ENCODE measurements around the gene HSF4.
"Not testable (repeated sequence)": the region's sequence is repeated elsewhere in the genome, so short reads cannot be mapped to it uniquely, and the experiment has no call there.

The HSF4 gene

GRCh38 chr16:67164599-67165061 lies at the start of gene HSF4:
HSF4 (plus strand) TSS chr16:67164745; CDS start chr16:67164812, 67 bp downstream.
- H3K27me3 ChIP-seq (ENCODE audit: low read depth): no peaks in the 10 kb centered on the region
- in situ Hi-C loops (cut with MboI; ENCODE audit: low sequenced_read_pairs): no loop called here
- H3K4me1 ChIP-seq: peaks cover 3% of the 10 kb centered on the region; the same call in 1 of the 2 replicates
- H3K36me3 ChIP-seq (replicated peaks): no peaks in the 10 kb centered on the region
- H3K4me3 ChIP-seq: no peak within 1 kb of the TSS
- DNase-seq (ENCODE audit: low spot score in 2 of 2): no peak
- no peaks in the 10 kb centered on the region for H3K9me3 ChIP-seq

- in situ Hi-C loops (cut with MboI; ENCODE audit: low sequenced_read_pairs): no loop called here
- DNase-seq (ENCODE audit: low spot score in 2 of 2): no peak
Observed at GRCh38 chr16:67114793-67115192, 49.8 kb upstream of the HSF4 start.

GRCh38 chr16:67115639-67116038 lies 48.9 kb upstream of the HSF4 start:
- H3K4me1 ChIP-seq: peaks cover 8% of the 10 kb centered on the region; the same call in 1 of the 2 replicates
- H3K36me3 ChIP-seq (replicated peaks): peaks cover 10% of the 10 kb centered on the region
- DNase-seq (ENCODE audit: low spot score in 2 of 2): no peak
- H3K4me3 ChIP-seq: no peak overlapping the region
- in situ Hi-C loops (cut with MboI; ENCODE audit: low sequenced_read_pairs): no loop called here
- no peaks in the 10 kb centered on the region for H3K27me3 ChIP-seq (ENCODE audit: low read depth)
- H3K9me3 ChIP-seq: no peaks in the 10 kb centered on the region

More at GRCh38 chr16:67114793-67115192, 49.8 kb upstream of the HSF4 start:
- no peaks in the 10 kb centered on the region for H3K9me3 ChIP-seq
- no peak overlapping the region for H3K4me3 ChIP-seq
- H3K27me3 ChIP-seq (ENCODE audit: low read depth): no peaks in the 10 kb centered on the region
- H3K4me1 ChIP-seq: peaks cover 8% of the 10 kb centered on the region; the same call in 1 of the 2 replicates
- H3K36me3 ChIP-seq (replicated peaks): peaks cover 6% of the 10 kb centered on the region

GRCh38 chr16:67116388-67117311 lies 47.9 kb upstream of the HSF4 start:
- no peak overlapping the region for H3K4me3 ChIP-seq
- in situ Hi-C loops (cut with MboI; ENCODE audit: low sequenced_read_pairs): no loop called here
- H3K36me3 ChIP-seq (replicated peaks): peaks cover 15% of the 10 kb centered on the region
- H3K4me1 ChIP-seq: no peaks in the 10 kb centered on the region
- no peaks in the 10 kb centered on the region for H3K9me3 ChIP-seq
- H3K27me3 ChIP-seq (ENCODE audit: low read depth): no peaks in the 10 kb centered on the region
- DNase-seq (ENCODE audit: low spot score in 2 of 2): no peak

- no peaks in the 10 kb centered on the region for H3K4me1 ChIP-seq
- in situ Hi-C loops (cut with MboI; ENCODE audit: low sequenced_read_pairs): no loop called here
- no peak for DNase-seq (ENCODE audit: low spot score in 2 of 2)
Observed at GRCh38 chr16:67117716-67118115, 46.8 kb upstream of the HSF4 start.

GRCh38 chr16:67120025-67120424 lies 44.5 kb upstream of the HSF4 start:
- no peak overlapping the region for H3K4me3 ChIP-seq
- no peaks in the 10 kb centered on the region for H3K9me3 ChIP-seq
- no peak for DNase-seq (ENCODE audit: low spot score in 2 of 2)
- no peaks in the 10 kb centered on the region for H3K4me1 ChIP-seq
- peaks cover 33% of the 10 kb centered on the region for H3K36me3 ChIP-seq (replicated peaks)
- no peaks in the 10 kb centered on the region for H3K27me3 ChIP-seq (ENCODE audit: low read depth)
- in situ Hi-C loops (cut with MboI; ENCODE audit: low sequenced_read_pairs): no loop called here

More at GRCh38 chr16:67117716-67118115, 46.8 kb upstream of the HSF4 start:
- Histone ChIP-seq H3K9me3 (no peaks in the 10 kb centered on the region), H3K36me3 (replicated peaks) (peaks cover 22% of the 10 kb centered on the region), H3K4me3 (no peak overlapping the region), H3K27me3 (ENCODE audit: low read depth) (no peaks in the 10 kb centered on the region)

- H3K4me3 ChIP-seq; H3K9me3 ChIP-seq; H3K4me1 ChIP-seq; in situ Hi-C loops (cut with MboI; ENCODE audit: low sequenced_read_pairs); H3K27me3 ChIP-seq (ENCODE audit: low read depth); DNase-seq (ENCODE audit: low spot score in 2 of 2): not testable (repeated sequence)
- peaks cover 35% of the 10 kb centered on the region for H3K36me3 ChIP-seq (replicated peaks)
Observed at GRCh38 chr16:67122799-67123198, 41.7 kb upstream of the HSF4 start.

- H3K36me3 ChIP-seq (replicated peaks): peaks cover 32% of the 10 kb centered on the region
- no peaks in the 10 kb centered on the region for H3K4me1 ChIP-seq
- no peak overlapping the region for H3K4me3 ChIP-seq
- no peaks in the 10 kb centered on the region for H3K27me3 ChIP-seq (ENCODE audit: low read depth)
- in situ Hi-C loops (cut with MboI; ENCODE audit: low sequenced_read_pairs): no loop called here
- no peaks in the 10 kb centered on the region for H3K9me3 ChIP-seq
- DNase-seq (ENCODE audit: low spot score in 2 of 2): no peak
Observed at GRCh38 chr16:67128417-67128816, 36.1 kb upstream of the HSF4 start.

- Histone ChIP-seq H3K27me3 (ENCODE audit: low read depth) (no peaks in the 10 kb centered on the region), H3K9me3 (no peaks in the 10 kb centered on the region), H3K36me3 (replicated peaks) (peaks cover 32% of the 10 kb centered on the region), H3K4me1 (no peaks in the 10 kb centered on the region), H3K4me3 (no peak overlapping the region)
- DNase-seq (ENCODE audit: low spot score in 2 of 2): no peak
- in situ Hi-C loops (cut with MboI; ENCODE audit: low sequenced_read_pairs): no loop called here
Observed at GRCh38 chr16:67128887-67129286, 35.7 kb upstream of the HSF4 start.

GRCh38 chr16:67129422-67129821 lies 35.1 kb upstream of the HSF4 start:
- DNase-seq (ENCODE audit: low spot score in 2 of 2): no peak
- Histone ChIP-seq H3K9me3 (no peaks in the 10 kb centered on the region), H3K4me1 (no peaks in the 10 kb centered on the region), H3K4me3 (no peak overlapping the region), H3K36me3 (replicated peaks) (peaks cover 33% of the 10 kb centered on the region), H3K27me3 (ENCODE audit: low read depth) (no peaks in the 10 kb centered on the region)
- in situ Hi-C loops (cut with MboI; ENCODE audit: low sequenced_read_pairs): no loop called here

GRCh38 chr16:67137605-67138004 lies 26.9 kb upstream of the HSF4 start:
- Histone ChIP-seq H3K4me3 (no peak overlapping the region), H3K36me3 (replicated peaks) (peaks cover 63% of the 10 kb centered on the region), H3K9me3 (no peaks in the 10 kb centered on the region), H3K4me1 (no peaks in the 10 kb centered on the region), H3K27me3 (ENCODE audit: low read depth) (no peaks in the 10 kb centered on the region)
- DNase-seq (ENCODE audit: low spot score in 2 of 2): no peak
- in situ Hi-C loops (cut with MboI; ENCODE audit: low sequenced_read_pairs): no loop called here

GRCh38 chr16:67141391-67141790 lies 23.2 kb upstream of the HSF4 start:
- Histone ChIP-seq H3K27me3 (ENCODE audit: low read depth) (no peaks in the 10 kb centered on the region), H3K9me3 (no peaks in the 10 kb centered on the region), H3K4me1 (no peaks in the 10 kb centered on the region), H3K36me3 (replicated peaks) (peaks cover 72% of the 10 kb centered on the region), H3K4me3 (no peak overlapping the region)
- no peak for DNase-seq (ENCODE audit: low spot score in 2 of 2)
- in situ Hi-C loops (cut with MboI; ENCODE audit: low sequenced_read_pairs): no loop called here

- Histone ChIP-seq H3K27me3 (ENCODE audit: low read depth) (no peaks in the 10 kb centered on the region), H3K9me3 (no peaks in the 10 kb centered on the region), H3K4me1 (no peaks in the 10 kb centered on the region), H3K4me3 (no peak overlapping the region), H3K36me3 (replicated peaks) (peaks cover 75% of the 10 kb centered on the region)
- in situ Hi-C loops (cut with MboI; ENCODE audit: low sequenced_read_pairs): no loop called here
- DNase-seq (ENCODE audit: low spot score in 2 of 2): no peak
Observed at GRCh38 chr16:67142342-67142741, 22.2 kb upstream of the HSF4 start.

- H3K4me1 ChIP-seq: no peaks in the 10 kb centered on the region
- no peaks in the 10 kb centered on the region for H3K27me3 ChIP-seq (ENCODE audit: low read depth)
- in situ Hi-C loops (cut with MboI; ENCODE audit: low sequenced_read_pairs): no loop called here
- H3K9me3 ChIP-seq: no peaks in the 10 kb centered on the region
- H3K4me3 ChIP-seq: no peak overlapping the region
- peaks cover 80% of the 10 kb centered on the region for H3K36me3 ChIP-seq (replicated peaks)
- no peak for DNase-seq (ENCODE audit: low spot score in 2 of 2)
Observed at GRCh38 chr16:67144943-67145342, 19.6 kb upstream of the HSF4 start.
